HCT116 (cell line): ENCODE data around the gene LCN1. TPM values are rescaled to one million over a fixed set of nuclear protein-coding genes. Genes with fewer than 3 reads are reported as not detected.
"Not testable (repeated sequence)": the region's sequence is repeated elsewhere in the genome, so short reads cannot be mapped to it uniquely, and the experiment has no call there.

Experiments
- ATAC-seq: fragments of 200-7000 bp; cut with Tn5 transposase; 2 replicates; pipeline ENCODE4 v1.9.1; 2020; ENCODE audit warnings: mild to moderate bottlenecking, moderate library complexity
- BruUV-seq: library from RNA; stranded (reverse); fragments of 400-500 nt; replicated peaks from 2 replicates; lab custom pipeline; 2021; lab: Mats Ljungman, UMichigan
- CTCF ChIA-PET: fragments of 300-600 bp; sonication (Branson Sonifier 250); formaldehyde crosslinking; loops from one replicate; lab custom pipeline; 2021; ENCODE audit warnings: antibody characterized with exemption; lab: Charles Lee
- POLR2A ChIA-PET: fragments of 300-600, 350-600 bp; sonication (Branson Sonifier 250); formaldehyde crosslinking; loops from one replicate; lab custom pipeline; 2021; ENCODE audit warnings: antibody characterized with exemption; lab: Charles Lee
- RAD21 ChIA-PET, 2 experiments: fragments of 300-600 bp; sonication (Branson Sonifier 250); formaldehyde crosslinking; loops; one replicate each; lab custom pipeline; 2023; ENCODE audit warnings: low total read pairs in 2 of 2; ENCODE audit not compliant: uncharacterized antibody in 2 of 2, unreplicated experiment in 2 of 2, low non-redundant PET in 1 of 2; lab: Charles Lee
- DNase-seq: peaks from one replicate; pipeline ENCODE4 v3.0.0-alpha.2; 2010; ENCODE audit warnings: low read depth, low spot score
- H2AFZ ChIP-seq: fragments of 200-600 bp; shearing (Covaris generic), sonication (generic); 2 replicates; pipeline ENCODE4 v1.6.1; 2017; ENCODE audit warnings: low read depth, mixed run types, mixed read lengths, antibody characterized with exemption, low read length; ENCODE audit not compliant: poor library complexity, severe bottlenecking
- H3K27ac ChIP-seq: 2 replicates; pipeline ENCODE4 v1.5.1; 2012; ENCODE audit warnings: low read depth, low read length
- H3K27me3 ChIP-seq: fragments of 200-600 bp; sonication (generic); 2 replicates; pipeline ENCODE4 v1.6.1; 2016; ENCODE audit warnings: mixed run types, low read length, mixed read lengths; ENCODE audit not compliant: insufficient read depth
- H3K36me3 ChIP-seq, 2 experiments: fragments of 200-500 bp in 1 of 2; fragments of 200-600 bp in 1 of 2; sonication (Bioruptor generic) in 1 of 2; sonication (generic) in 1 of 2; 2 replicates each; pipeline versions ENCODE4 v1.5.1 to v1.6.1; 2014 to 2016; ENCODE audit warnings: low read length in 2 of 2, inconsistent platforms in 1 of 2, mixed read lengths in 1 of 2, mixed run types in 1 of 2; ENCODE audit not compliant: insufficient read depth in 2 of 2, control insufficient read depth in 1 of 2
- H3K4me1 ChIP-seq, 2 experiments: fragments of 200-600 bp in 1 of 2; sonication (generic) in 1 of 2; 2 replicates each; pipeline versions ENCODE4 v1.5.1 to v1.6.1; 2012 to 2017; ENCODE audit warnings: low read length in 2 of 2, inconsistent platforms in 1 of 2, mild to moderate bottlenecking in 1 of 2, mixed read lengths in 1 of 2, mixed run types in 1 of 2, moderate library complexity in 1 of 2; ENCODE audit not compliant: insufficient read depth in 2 of 2, control insufficient read depth in 1 of 2
- H3K4me2 ChIP-seq: fragments of 200-600 bp; sonication (generic); 2 replicates; pipeline ENCODE4 v1.6.1; 2017; ENCODE audit warnings: mixed run types, low read length, mixed read lengths
- H3K4me3 ChIP-seq, 2 experiments: fragments of 200-600 bp in 1 of 2; sonication (generic) in 1 of 2; replicated peaks in 1 of 2; 2 replicates each; pipeline ENCODE4 v1.5.1; 2011 to 2016; ENCODE audit warnings: low read length in 2 of 2, control low read depth in 1 of 2, low read depth in 1 of 2, mild to moderate bottlenecking in 1 of 2, mixed read lengths in 1 of 2, mixed run types in 1 of 2
- H3K79me2 ChIP-seq: fragments of 200-600 bp; sonication (generic); 2 replicates; pipeline ENCODE4 v1.6.1; 2017; ENCODE audit warnings: mild to moderate bottlenecking, mixed run types, low read length, moderate library complexity, mixed read lengths; ENCODE audit not compliant: insufficient read depth
- H3K9ac ChIP-seq: fragments of 200-600 bp; sonication (generic); 2 replicates; pipeline ENCODE4 v1.6.1; 2016; ENCODE audit warnings: low read length, mixed read lengths
- H3K9me2 ChIP-seq: fragments of 200-600 bp; sonication (generic), shearing (Covaris generic); 2 replicates; pipeline ENCODE4 v1.6.1; 2017; ENCODE audit warnings: mixed run types, mild to moderate bottlenecking, moderate library complexity; ENCODE audit not compliant: insufficient read depth
- H3K9me3 ChIP-seq, 2 experiments: fragments of 200-500 bp in 1 of 2; fragments of 200-600 bp in 1 of 2; sonication (Bioruptor generic) in 1 of 2; sonication (generic) in 1 of 2; 2 replicates each; pipeline ENCODE4 v1.6.1; 2014 to 2017; ENCODE audit warnings: low read length in 2 of 2, mixed read lengths in 2 of 2, inconsistent platforms in 1 of 2, low read depth in 1 of 2, mild to moderate bottlenecking in 1 of 2, mixed run types in 1 of 2, moderate library complexity in 1 of 2; ENCODE audit not compliant: control insufficient read depth in 1 of 2, insufficient read depth in 1 of 2
- H4K20me1 ChIP-seq: fragments of 200-600 bp; sonication (generic), shearing (Covaris generic); 2 replicates; pipeline ENCODE4 v1.6.1; 2017; ENCODE audit warnings: mixed run types, mild to moderate bottlenecking, moderate library complexity; ENCODE audit not compliant: insufficient read depth
- CBX3 ChIP-seq: IDR thresholded peaks from 2 replicates; pipeline ENCODE4 v1.6.1; 2012; ENCODE audit warnings: low read depth
- EZH2 ChIP-seq: fragments of 200-600 bp; sonication (generic); IDR thresholded peaks from 2 replicates; pipeline ENCODE4 v1.6.1; 2017; ENCODE audit warnings: antibody characterized with exemption, mixed run types
- FOSL1 ChIP-seq: IDR thresholded peaks from 2 replicates; pipeline ENCODE4 v1.6.1; 2012; ENCODE audit warnings: low read depth
- MAX ChIP-seq: IDR thresholded peaks from 2 replicates; pipeline ENCODE4 v1.6.1; 2012
- POLR2AphosphoS5 ChIP-seq: IDR thresholded peaks from 2 replicates; pipeline ENCODE4 v1.6.1; 2011; ENCODE audit warnings: mild to moderate bottlenecking, low read depth, low read length, moderate library complexity
- SP1 ChIP-seq: IDR thresholded peaks from 2 replicates; pipeline ENCODE4 v1.6.1; 2012; ENCODE audit warnings: low read depth
- TCF7L2 ChIP-seq: IDR thresholded peaks from 2 replicates; pipeline ENCODE4 v1.7.0; 2011; ENCODE audit warnings: borderline replicate concordance, inconsistent platforms; ENCODE audit not compliant: insufficient read depth, insufficient read length; ENCODE audit errors: extremely low read depth
- ZBTB33 ChIP-seq: IDR thresholded peaks from 2 replicates; pipeline ENCODE4 v1.6.1; 2011; ENCODE audit warnings: mild to moderate bottlenecking, low read length, moderate library complexity; ENCODE audit not compliant: insufficient replicate concordance; ENCODE audit errors: extremely low read depth
- ZNF274 ChIP-seq: fragments of 200-500 bp; sonication (Bioruptor generic); IDR thresholded peaks from 2 replicates; pipeline ENCODE4 v1.6.1; 2014; ENCODE audit warnings: mild to moderate bottlenecking, low read depth, low read length, inconsistent platforms
- intact Hi-C: fragments of 100-400 bp; cut with micrococcal nuclease; formaldehyde crosslinking; loops from 2 replicates; pipeline ENCODE4 v1.10.0; 2022
- total RNA-seq: library from RNA; stranded (reverse); gene quantifications from one replicate; pipeline ENCODE4 v1.2.1, GENCODE V29; 2021; ENCODE audit not compliant: unreplicated experiment

Gene LCN1
- total RNA-seq, 1 experiment from 2014 or later: not detected

GRCh38 chr9:135543262-135543894 lies 22.1 kb downstream of the LCN1 start:
- BruUV-seq, H3K79me2 ChIP-seq, H2AFZ ChIP-seq, H3K9me2 ChIP-seq, H3K27ac ChIP-seq, CTCF ChIA-PET, POLR2A ChIA-PET, intact Hi-C loops, H3K9me3 ChIP-seq, H3K36me3 ChIP-seq, H3K4me3 ChIP-seq, H3K9ac ChIP-seq, H3K4me1 ChIP-seq, RAD21 ChIA-PET, H4K20me1 ChIP-seq: not testable (repeated sequence)
- Histone ChIP-seq H3K4me2 (peak overlapping the region; percentile 8; the same call in 1 of the 2 replicates), H3K27me3 (peaks cover 39% of the 10 kb centered on the region)
- peak; percentile 41; the same call in 1 of the 2 replicates for TF ChIP-seq FOSL1
- DNase-seq (peak; percentile 6), ATAC-seq (peak; percentile 63; the same call in 1 of the 2 replicates)

DNA sequence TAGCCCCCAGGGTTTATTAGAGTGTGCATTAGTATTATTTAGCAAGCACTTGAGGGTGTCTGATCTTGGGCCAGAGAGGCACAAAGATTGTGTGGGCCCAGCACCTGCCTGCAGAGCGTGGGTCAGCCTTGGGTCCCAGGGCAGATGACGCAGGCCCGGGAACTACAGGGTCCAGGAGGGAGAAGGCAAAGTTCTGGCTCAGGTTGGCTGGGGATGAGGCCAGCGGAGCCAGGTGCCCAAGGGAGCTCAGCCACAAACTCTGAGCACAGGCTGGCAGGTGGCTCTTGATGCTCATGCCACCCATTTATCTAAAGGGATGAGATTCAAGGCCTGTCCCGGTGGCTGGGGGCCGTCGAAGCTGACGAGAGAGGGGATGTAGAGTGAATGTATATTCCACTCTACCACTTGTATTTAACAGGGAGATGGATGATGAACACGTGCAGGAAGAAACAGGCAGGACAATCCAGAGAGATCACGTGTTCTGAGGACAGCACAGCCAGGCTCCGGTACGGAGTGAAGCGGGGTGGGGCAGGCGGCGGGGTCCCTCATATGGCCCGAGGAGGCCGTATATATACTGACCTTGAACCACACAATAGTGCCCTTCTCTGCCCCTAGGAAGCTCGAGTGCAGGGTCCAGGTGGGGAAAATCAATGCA lies 23.9 kb downstream of the LCN1 start:
- CTCF ChIA-PET: no interaction called here
- Histone ChIP-seq H3K4me1 (peaks cover 0 to 8% of the 10 kb centered on the region in 2 experiments; a peak in 2 of 4 replicates), H3K9me2 (no peaks in the 10 kb centered on the region), H2AFZ (no peak overlapping the region), H3K36me3 (no peaks in the 10 kb centered on the region), H3K79me2 (no peaks in the 10 kb centered on the region), H4K20me1 (no peaks in the 10 kb centered on the region), H3K4me2 (no peak overlapping the region), H3K9me3 (no peaks in the 10 kb centered on the region)
- POLR2A ChIA-PET: no interaction called here
- DNase-seq: no peak
- BruUV-seq: no TSS peak
- TF ChIP-seq TCF7L2: no peak
- no peak for TF ChIP-seq SP1
- TF ChIP-seq MAX: no peak
- TF ChIP-seq POLR2AphosphoS5: no peak
- no peak for TF ChIP-seq EZH2
- no peak for TF ChIP-seq ZNF274
- TF ChIP-seq ZBTB33: no peak
- no peak for TF ChIP-seq CBX3
- TF ChIP-seq, all 23 proteins: peak for 0
- Histone ChIP-seq H3K4me3 (no peak overlapping the region), H3K9ac (no peak overlapping the region), H3K27ac (no peak overlapping the region), H3K27me3 (peaks cover 24% of the 10 kb centered on the region)
- RAD21 ChIA-PET: no interaction called here
- ATAC-seq: no peak
- intact Hi-C loops: no loop called here

DNA sequence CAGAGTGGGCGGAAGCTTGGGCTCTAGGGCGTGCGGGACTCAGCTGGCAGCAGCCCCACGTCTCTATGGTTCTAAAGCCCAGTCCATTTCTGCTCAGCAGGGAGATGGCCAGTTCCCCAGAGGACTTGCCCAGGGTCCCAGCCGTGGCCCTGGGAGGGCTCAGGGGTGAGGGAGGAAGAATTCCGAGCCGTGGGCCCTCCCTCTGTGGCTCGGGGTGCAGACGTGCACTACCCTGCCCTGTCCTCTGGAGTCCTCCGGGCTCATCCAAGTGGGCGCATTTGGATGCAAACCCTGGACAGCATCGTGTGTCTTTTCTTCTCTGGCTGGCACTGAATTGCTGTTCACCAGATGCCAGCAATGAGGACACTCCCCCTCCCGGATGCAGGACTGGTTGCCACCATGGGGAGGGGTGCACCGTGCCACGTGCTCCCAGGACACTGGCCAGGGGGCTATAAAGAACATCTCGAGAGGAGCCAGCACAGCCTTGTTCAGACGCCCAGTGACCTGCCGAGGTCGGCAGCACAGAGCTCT lies 24.5 kb downstream of the LCN1 start, which contains the start of gene OBP2A:
Gene OBP2A, plus strand, starts transcription at position 481 of the 531 bp plus-strand sequence. CDS start 55 bp downstream, outside the sequence.
- BruUV-seq, intact Hi-C loops, H3K36me3 ChIP-seq: not testable (repeated sequence)

More for the DNA sequence above, 24.5 kb downstream of the LCN1 start, which contains the start of gene OBP2A:
- H3K4me3 ChIP-seq, H3K9ac ChIP-seq, POLR2A ChIA-PET, CTCF ChIA-PET, H3K9me2 ChIP-seq, H3K9me3 ChIP-seq, H3K79me2 ChIP-seq, H3K4me1 ChIP-seq, RAD21 ChIA-PET, H4K20me1 ChIP-seq, DNase-seq, H2AFZ ChIP-seq, ATAC-seq, H3K27ac ChIP-seq, H3K4me2 ChIP-seq: not testable (repeated sequence)
- H3K27me3 ChIP-seq: peaks cover 23% of the 10 kb centered on the region
